ENCODE results near the gene FAM53B. TPM values are rescaled to one million over a fixed set of nuclear protein-coding genes. Genes with fewer than 3 reads are reported as not detected.
A peak's percentile ranks its signal among the peaks of the same experiment; 100 is the strongest.
"Not testable (repeated sequence)": the region's sequence is repeated elsewhere in the genome, so short reads cannot be mapped to it uniquely, and the experiment has no call there.

FAM53B gene
- total RNA-seq, 1 donor from 2014 or later = 35.9 TPM

- TF ChIP-seq CTCF (conservative IDR thresholded peaks at IDR 0.05) = no peak
- no peak for DNase-seq (ENCODE audit: extremely low spot score, unreplicated experiment)
- Mint-ChIP-seq H3K9me3 (no peaks in the 10 kb centered on the region), H3K27me3 (no peaks in the 10 kb centered on the region), H3K4me1 (ENCODE audit: unreplicated experiment) (peaks cover 15% of the 10 kb centered on the region), H3K36me3 (peaks cover 9% of the 10 kb centered on the region), H3K4me3 (no peak overlapping the region), H3K27ac (no peak overlapping the region)
These were observed 10.0 kb upstream of the FAM53B start for GRCh38 chr10:124754227-124754626.

GRCh38 chr10:124748953-124749645, 4.9 kb upstream of the FAM53B start:
- no peaks in the 10 kb centered on the region for H3K27me3 Mint-ChIP-seq
- H3K4me3 Mint-ChIP-seq = no peak overlapping the region
- DNase-seq (ENCODE audit: extremely low spot score, unreplicated experiment) = no peak
- no peak for TF ChIP-seq CTCF (conservative IDR thresholded peaks at IDR 0.05)
- H3K9me3 Mint-ChIP-seq = no peaks in the 10 kb centered on the region
- peaks cover under 1% of the 10 kb centered on the region for H3K36me3 Mint-ChIP-seq
- H3K27ac Mint-ChIP-seq = no peak overlapping the region
- H3K4me1 Mint-ChIP-seq (ENCODE audit: unreplicated experiment) = peaks cover 19% of the 10 kb centered on the region

GRCh38 chr10:124748166-124748565, 4.0 kb upstream of the FAM53B start:
- TF ChIP-seq CTCF (conservative IDR thresholded peaks at IDR 0.05) = no peak
- Mint-ChIP-seq H3K27me3 (no peaks in the 10 kb centered on the region), H3K36me3 (no peaks in the 10 kb centered on the region), H3K4me1 (ENCODE audit: unreplicated experiment) (peaks cover 19% of the 10 kb centered on the region), H3K9me3 (no peaks in the 10 kb centered on the region), H3K4me3 (no peak overlapping the region), H3K27ac (no peak overlapping the region)
- DNase-seq (ENCODE audit: extremely low spot score, unreplicated experiment) = no peak

GRCh38 chr10:124747745-124748144, 3.6 kb upstream of the FAM53B start:
- peaks cover 19% of the 10 kb centered on the region for H3K4me1 Mint-ChIP-seq (ENCODE audit: unreplicated experiment)
- TF ChIP-seq CTCF (conservative IDR thresholded peaks at IDR 0.05) = no peak
- no peak for DNase-seq (ENCODE audit: extremely low spot score, unreplicated experiment)
- H3K27ac Mint-ChIP-seq = peak overlapping the region; percentile 20
- no peaks in the 10 kb centered on the region for H3K27me3 Mint-ChIP-seq
- no peak overlapping the region for H3K4me3 Mint-ChIP-seq
- H3K9me3 Mint-ChIP-seq = no peaks in the 10 kb centered on the region
- no peaks in the 10 kb centered on the region for H3K36me3 Mint-ChIP-seq

GRCh38 chr10:124746992-124747391, 2.8 kb upstream of the FAM53B start:
- H3K9me3 Mint-ChIP-seq = no peaks in the 10 kb centered on the region
- H3K4me1 Mint-ChIP-seq (ENCODE audit: unreplicated experiment) = peaks cover 24% of the 10 kb centered on the region
- no peak for TF ChIP-seq CTCF (conservative IDR thresholded peaks at IDR 0.05)
- H3K36me3 Mint-ChIP-seq = no peaks in the 10 kb centered on the region
- no peaks in the 10 kb centered on the region for H3K27me3 Mint-ChIP-seq
- DNase-seq (ENCODE audit: extremely low spot score, unreplicated experiment) = no peak
- H3K27ac Mint-ChIP-seq = peak overlapping the region; percentile 91
- no peak overlapping the region for H3K4me3 Mint-ChIP-seq

- H3K27me3 Mint-ChIP-seq; H3K36me3 Mint-ChIP-seq; H3K9me3 Mint-ChIP-seq; DNase-seq (ENCODE audit: extremely low spot score, unreplicated experiment); H3K4me3 Mint-ChIP-seq: not testable (repeated sequence)
- peaks cover 27% of the 10 kb centered on the region for H3K4me1 Mint-ChIP-seq (ENCODE audit: unreplicated experiment)
- peak overlapping the region; percentile 91 for H3K27ac Mint-ChIP-seq
These were observed 2.3 kb upstream of the FAM53B start for GRCh38 chr10:124746447-124746846.

Measured in type B pancreatic cell (in vitro differentiated cells).